Neural cell (in vitro differentiated cells): ENCODE measurements around the gene STARD13. TPM values are rescaled to one million over a fixed set of nuclear protein-coding genes. Genes with fewer than 3 reads are reported as not detected.

Source experiments
- H2AFZ ChIP-seq: fragments of 200-600, 300-800 bp; sonication (generic), shearing (Covaris generic); 2 replicates; pipeline ENCODE4 v1.6.0; 2014; ENCODE audit warnings: low read depth, mild to moderate bottlenecking, antibody characterized with exemption, low read length, moderate library complexity
- H3F3A ChIP-seq: fragments of 200-600 bp; shearing (Covaris generic); 2 replicates; pipeline ENCODE4 v1.6.1; 2016; ENCODE audit warnings: mild to moderate bottlenecking, moderate library complexity, mixed read lengths, antibody characterized with exemption, low read length; ENCODE audit not compliant: insufficient read depth, poor library complexity, severe bottlenecking
- H3K27ac ChIP-seq: fragments of 200-600, 300-800 bp; sonication (generic), shearing (Covaris generic); 2 replicates; pipeline ENCODE4 v1.5.1; 2014; ENCODE audit warnings: mild to moderate bottlenecking, low read length, moderate library complexity
- H3K27me3 ChIP-seq: fragments of 300-800, 200-600 bp; sonication (generic), shearing (Covaris generic); 2 replicates; pipeline ENCODE4 v1.6.0; 2014; ENCODE audit warnings: mild to moderate bottlenecking, low read depth, low read length, moderate library complexity; ENCODE audit not compliant: insufficient read depth
- H3K36me3 ChIP-seq: fragments of 300-800, 200-600 bp; sonication (generic), shearing (Covaris generic); 2 replicates; pipeline ENCODE4 v1.5.1; 2014; ENCODE audit warnings: mild to moderate bottlenecking, antibody characterized with exemption, low read length, moderate library complexity; ENCODE audit not compliant: insufficient read depth
- H3K4me2 ChIP-seq: fragments of 300-800, 200-600 bp; sonication (generic), shearing (Covaris generic); 2 replicates; pipeline ENCODE4 v1.6.0; 2014; ENCODE audit warnings: mild to moderate bottlenecking, low read length
- H3K4me3 ChIP-seq: fragments of 300-800, 200-600 bp; sonication (generic), shearing (Covaris generic); 2 replicates; pipeline ENCODE4 v1.5.1; 2014; ENCODE audit warnings: mild to moderate bottlenecking, low read length, moderate library complexity
- H3K79me2 ChIP-seq: fragments of 200-600 bp; shearing (Covaris generic); replicated peaks from 2 replicates; pipeline ENCODE4 v1.6.0; 2014; ENCODE audit warnings: mild to moderate bottlenecking, low read length, moderate library complexity; ENCODE audit not compliant: insufficient read depth
- H3K9ac ChIP-seq: fragments of 300-800, 200-600 bp; sonication (generic), shearing (Covaris generic); 2 replicates; pipeline ENCODE4 v1.6.1; 2016; ENCODE audit warnings: mild to moderate bottlenecking, low read length, mixed read lengths
- H3K9me2 ChIP-seq: fragments of 200-600 bp; shearing (Covaris generic); 2 replicates; pipeline ENCODE4 v1.6.1; 2016; ENCODE audit warnings: mild to moderate bottlenecking, low read length, mixed read lengths; ENCODE audit not compliant: insufficient read depth
- H3K9me3 ChIP-seq: fragments of 200-600, 300-800 bp; sonication (generic), shearing (Covaris generic); 2 replicates; pipeline ENCODE4 v1.6.1; 2016; ENCODE audit warnings: mild to moderate bottlenecking, mixed run types, low read length, moderate library complexity, mixed read lengths
- H4K20me1 ChIP-seq: fragments of 200-600 bp; shearing (Covaris generic); 2 replicates; pipeline ENCODE4 v1.6.1; 2016; ENCODE audit warnings: mild to moderate bottlenecking, mixed run types; ENCODE audit not compliant: insufficient read depth
- CTCF ChIP-seq: fragments of 450-650 bp; IDR thresholded peaks from 2 replicates; pipeline ENCODE4 v1.5.1; 2014; ENCODE audit warnings: antibody characterized with exemption, mild to moderate bottlenecking, moderate library complexity; ENCODE audit not compliant: poor library complexity, severe bottlenecking
- EP300 ChIP-seq: fragments of 450-650 bp; conservative IDR thresholded peaks from 2 replicates; pipeline ENCODE4 v1.6.1; 2014; ENCODE audit warnings: antibody characterized with exemption, mild to moderate bottlenecking, moderate library complexity; ENCODE audit not compliant: poor library complexity, severe bottlenecking
- EZH2 ChIP-seq: fragments of 200-600, 300-800 bp; shearing (Covaris generic), sonication (generic); IDR thresholded peaks from 2 replicates; pipeline ENCODE4 v1.6.1; 2014; ENCODE audit warnings: antibody characterized with exemption, low read length, borderline replicate concordance, mild to moderate bottlenecking; ENCODE audit not compliant: insufficient read depth, poor library complexity, severe bottlenecking
- MXI1 ChIP-seq: fragments of 450-650 bp; conservative IDR thresholded peaks from 2 replicates; pipeline ENCODE4 v1.6.1; 2014; ENCODE audit warnings: antibody characterized with exemption, mild to moderate bottlenecking; ENCODE audit not compliant: poor library complexity, severe bottlenecking
- POLR2AphosphoS5 ChIP-seq: IDR thresholded peaks from 2 replicates; pipeline ENCODE4 v1.6.1; 2012
- RAD21 ChIP-seq: fragments of 450-650 bp; conservative IDR thresholded peaks from 2 replicates; pipeline ENCODE4 v1.6.1; 2014; ENCODE audit warnings: antibody characterized with exemption, mild to moderate bottlenecking, moderate library complexity
- REST ChIP-seq: IDR thresholded peaks from 2 replicates; pipeline ENCODE4 v1.6.1; 2012; ENCODE audit warnings: borderline replicate concordance
- SMC3 ChIP-seq: fragments of 450-650 bp; conservative IDR thresholded peaks from 2 replicates; pipeline ENCODE4 v1.6.1; 2014; ENCODE audit warnings: antibody characterized with exemption, mild to moderate bottlenecking, moderate library complexity; ENCODE audit not compliant: poor library complexity
- TAF1 ChIP-seq: IDR thresholded peaks from 2 replicates; pipeline ENCODE4 v1.6.1; 2012; ENCODE audit warnings: low read depth
- polyA plus RNA-seq: library from polyadenylated mRNA; depleted of rRNA; stranded (reverse); fragments of >200 nt; gene quantifications from 2 replicates; pipeline ENCODE4 v1.2.3, GENCODE V29; 2014

STARD13 gene
- polyA plus RNA-seq, 1 donor from 2014 or later = 0.05 TPM

- no peaks in the 10 kb centered on the region for H3K9me2 ChIP-seq
- no peak overlapping the region for H3K4me2 ChIP-seq
- no peaks in the 10 kb centered on the region for H3K9me3 ChIP-seq
- H3K9ac ChIP-seq = no peak overlapping the region
- H3K36me3 ChIP-seq = no peaks in the 10 kb centered on the region
- H3F3A ChIP-seq = no peaks in the 10 kb centered on the region
- no peak overlapping the region for H2AFZ ChIP-seq
- H3K79me2 ChIP-seq = no peaks in the 10 kb centered on the region
- no peak overlapping the region for H3K4me3 ChIP-seq
- H3K27ac ChIP-seq = no peak overlapping the region
- H4K20me1 ChIP-seq = no peaks in the 10 kb centered on the region
- TF ChIP-seq MXI1 = no peak
- TF ChIP-seq EP300 = no peak
- H3K27me3 ChIP-seq = no peaks in the 10 kb centered on the region
These were observed 24.0 kb downstream of the STARD13 start for GRCh38 chr13:33261387-33262061.

- H3K9me2 ChIP-seq = no peaks in the 10 kb centered on the region
- H3K9ac ChIP-seq = no peak overlapping the region
- H3K27me3 ChIP-seq = no peaks in the 10 kb centered on the region
- no peak overlapping the region for H3K4me3 ChIP-seq
- H3F3A ChIP-seq = no peaks in the 10 kb centered on the region
- no peak overlapping the region for H3K4me2 ChIP-seq
- no peak for TF ChIP-seq RAD21
- TF ChIP-seq CTCF = no peak
- no peak for TF ChIP-seq TAF1
- no peak for TF ChIP-seq EZH2
- no peak for TF ChIP-seq MXI1
- TF ChIP-seq SMC3 = no peak
- TF ChIP-seq REST = no peak
- no peak for TF ChIP-seq POLR2AphosphoS5
- TF ChIP-seq EP300 = no peak
- no peaks in the 10 kb centered on the region for H4K20me1 ChIP-seq
- H3K27ac ChIP-seq = no peak overlapping the region
- H3K36me3 ChIP-seq = no peaks in the 10 kb centered on the region
- no peaks in the 10 kb centered on the region for H3K9me3 ChIP-seq
- H3K79me2 ChIP-seq = no peaks in the 10 kb centered on the region
- no peak overlapping the region for H2AFZ ChIP-seq
These were observed 25.1 kb downstream of the STARD13 start for GRCh38 chr13:33260168-33261098.
